Eye (tissue), 1 donor: ENCODE data around the gene ATP13A2.
A peak's percentile ranks its signal among the peaks of the same experiment; 100 is the strongest.
"Not testable (repeated sequence)": the region's sequence is repeated elsewhere in the genome, so short reads cannot be mapped to it uniquely, and the experiment has no call there.

Experiments used
- DNase-seq: peaks from one replicate; pipeline ENCODE4 v3.0.0-alpha.2; 2015

The ATP13A2 gene

GRCh38 chr1:16975211-16975610 lies 36.5 kb downstream of the ATP13A2 start:
- no peak for DNase-seq

DNA sequence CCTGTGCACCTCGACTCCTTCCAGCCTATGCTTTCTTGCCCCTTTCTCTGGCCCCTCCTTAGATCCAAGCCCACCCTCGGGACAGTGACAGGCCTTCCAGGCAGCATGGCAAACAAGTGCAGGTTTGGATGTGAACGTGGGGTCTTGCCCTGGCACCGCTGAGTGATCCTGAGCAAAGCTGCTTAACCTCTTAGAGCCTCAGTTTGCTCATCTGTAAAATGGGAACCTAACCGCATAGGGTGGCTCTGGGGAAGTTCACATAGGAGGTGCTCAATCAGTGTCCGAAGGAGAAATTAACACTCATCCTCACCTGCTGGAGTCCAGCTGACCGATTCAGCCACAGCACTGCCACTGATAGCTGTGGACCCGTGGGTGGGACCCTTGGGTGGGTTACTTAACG lies 38.5 kb downstream of the ATP13A2 start:
- no peak for DNase-seq

GRCh38 chr1:16972189-16972895 lies 39.4 kb downstream of the ATP13A2 start:
- DNase-seq = no peak

GRCh38 chr1:16971341-16972188 lies 40.2 kb downstream of the ATP13A2 start:
- no peak for DNase-seq

DNA sequence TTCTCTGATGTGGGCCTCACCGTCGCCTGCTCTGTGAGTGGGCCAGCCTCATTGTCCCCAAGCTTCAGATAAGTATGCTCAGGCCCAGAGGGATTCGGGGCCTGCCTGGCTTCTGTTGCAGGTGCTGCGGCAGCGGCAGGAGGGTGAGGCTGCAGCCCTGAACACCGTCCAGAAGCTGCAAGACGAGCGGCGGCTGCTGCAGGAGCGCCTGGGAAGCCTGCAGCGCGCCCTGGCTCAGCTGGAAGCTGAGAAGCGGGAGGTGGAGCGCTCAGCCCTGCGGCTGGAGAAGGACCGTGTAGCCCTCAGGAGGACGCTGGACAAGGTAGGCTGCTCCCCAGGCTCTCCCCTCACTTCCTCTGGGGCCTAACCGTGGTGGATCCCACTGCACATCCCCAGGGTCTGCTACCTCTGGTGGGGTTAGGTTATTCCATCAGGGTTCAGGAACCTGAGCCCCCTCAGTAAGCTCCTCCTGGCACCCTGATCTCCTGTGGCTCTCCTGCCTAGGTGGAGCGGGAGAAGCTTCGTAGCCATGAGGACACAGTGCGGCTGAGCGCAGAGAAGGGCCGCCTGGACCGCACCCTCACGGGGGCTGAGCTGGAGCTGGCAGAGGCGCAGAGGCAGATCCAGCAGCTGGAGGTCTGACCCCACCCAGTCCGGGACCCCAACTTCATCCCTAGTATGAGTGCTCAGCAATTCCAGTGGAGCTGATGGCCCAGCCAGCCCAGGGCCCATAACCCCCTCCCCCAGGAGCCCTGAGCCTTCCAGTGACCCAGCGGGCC lies 41.4 kb downstream of the ATP13A2 start:
- no peak for DNase-seq

DNA sequence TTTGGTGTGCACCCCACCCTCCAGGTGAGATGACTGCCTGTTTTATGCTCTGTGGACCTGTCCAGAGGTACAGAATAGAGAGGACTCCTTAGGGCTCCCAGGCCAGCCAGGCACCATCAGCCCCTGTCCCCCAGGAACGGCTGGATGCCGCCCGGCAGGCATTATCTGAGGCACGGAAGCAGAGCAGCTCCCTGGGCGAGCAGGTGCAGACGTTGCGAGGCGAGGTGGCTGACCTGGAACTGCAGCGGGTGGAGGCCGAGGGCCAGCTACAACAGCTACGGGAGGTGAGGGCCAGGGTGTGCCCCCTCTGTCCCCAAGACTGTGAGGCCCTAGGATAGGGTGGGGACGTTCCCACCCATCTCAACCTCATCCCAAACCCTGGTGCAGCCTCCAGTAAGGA lies 42.1 kb downstream of the ATP13A2 start:
- no peak for DNase-seq

DNA sequence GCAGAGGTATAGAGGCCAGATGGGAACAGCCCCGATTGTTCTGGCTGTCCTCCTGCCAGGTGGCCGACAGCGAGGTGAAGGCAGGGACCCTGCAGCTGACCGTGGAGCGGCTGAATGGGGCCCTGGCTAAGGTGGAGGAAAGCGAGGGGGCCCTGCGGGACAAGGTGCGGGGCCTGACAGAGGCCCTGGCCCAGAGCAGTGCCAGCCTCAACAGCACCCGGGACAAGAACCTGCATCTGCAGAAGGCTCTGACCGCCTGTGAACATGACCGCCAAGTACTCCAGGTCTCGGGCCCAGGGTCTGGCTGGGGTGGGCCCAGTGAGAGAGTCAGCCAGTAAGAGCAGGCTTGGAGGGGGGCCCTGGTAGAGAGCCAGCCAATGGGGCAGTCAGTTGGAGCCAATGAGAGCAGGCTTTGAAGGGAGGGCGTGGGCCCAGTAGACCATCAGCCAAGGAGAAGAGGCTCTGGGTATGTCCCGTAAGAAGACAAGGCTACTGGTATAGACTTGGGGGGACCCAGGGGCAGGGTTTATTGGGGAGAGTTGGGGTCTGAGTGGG lies 42.6 kb downstream of the ATP13A2 start:
- no peak for DNase-seq

- DNase-seq = no peak
Observed at GRCh38 chr1:16968372-16968771, 43.4 kb downstream of the ATP13A2 start.

- no peak for DNase-seq
Observed at GRCh38 chr1:16967962-16968361, 43.8 kb downstream of the ATP13A2 start.

- peak; percentile 82 for DNase-seq
Observed at GRCh38 chr1:16967095-16967575, 44.6 kb downstream of the ATP13A2 start.

GRCh38 chr1:16966282-16966681 lies 45.4 kb downstream of the ATP13A2 start:
- DNase-seq = no peak

- no peak for DNase-seq
Observed at GRCh38 chr1:16965486-16966067, 46.2 kb downstream of the ATP13A2 start.

DNA sequence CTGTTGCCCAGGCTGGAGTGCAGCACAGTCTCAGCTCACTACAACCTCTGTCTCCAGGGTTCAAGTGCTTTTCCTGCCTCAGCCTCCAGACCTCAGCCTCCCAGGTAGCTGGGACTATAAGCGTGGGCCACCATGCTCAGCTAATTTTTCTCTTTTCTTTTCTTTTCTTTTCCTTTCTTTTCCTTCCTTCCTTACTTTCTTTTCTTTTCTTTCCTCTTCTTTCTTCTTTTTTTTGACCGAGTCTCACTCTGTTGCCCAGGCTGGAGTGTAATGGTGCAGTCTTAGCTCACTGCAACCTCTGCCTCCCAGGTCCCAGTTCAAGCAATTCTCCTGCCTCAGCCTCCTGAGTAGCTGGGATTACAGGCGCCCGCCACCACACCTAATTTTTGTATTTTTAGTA lies 47.6 kb downstream of the ATP13A2 start:
- not testable (repeated sequence) for DNase-seq

DNA sequence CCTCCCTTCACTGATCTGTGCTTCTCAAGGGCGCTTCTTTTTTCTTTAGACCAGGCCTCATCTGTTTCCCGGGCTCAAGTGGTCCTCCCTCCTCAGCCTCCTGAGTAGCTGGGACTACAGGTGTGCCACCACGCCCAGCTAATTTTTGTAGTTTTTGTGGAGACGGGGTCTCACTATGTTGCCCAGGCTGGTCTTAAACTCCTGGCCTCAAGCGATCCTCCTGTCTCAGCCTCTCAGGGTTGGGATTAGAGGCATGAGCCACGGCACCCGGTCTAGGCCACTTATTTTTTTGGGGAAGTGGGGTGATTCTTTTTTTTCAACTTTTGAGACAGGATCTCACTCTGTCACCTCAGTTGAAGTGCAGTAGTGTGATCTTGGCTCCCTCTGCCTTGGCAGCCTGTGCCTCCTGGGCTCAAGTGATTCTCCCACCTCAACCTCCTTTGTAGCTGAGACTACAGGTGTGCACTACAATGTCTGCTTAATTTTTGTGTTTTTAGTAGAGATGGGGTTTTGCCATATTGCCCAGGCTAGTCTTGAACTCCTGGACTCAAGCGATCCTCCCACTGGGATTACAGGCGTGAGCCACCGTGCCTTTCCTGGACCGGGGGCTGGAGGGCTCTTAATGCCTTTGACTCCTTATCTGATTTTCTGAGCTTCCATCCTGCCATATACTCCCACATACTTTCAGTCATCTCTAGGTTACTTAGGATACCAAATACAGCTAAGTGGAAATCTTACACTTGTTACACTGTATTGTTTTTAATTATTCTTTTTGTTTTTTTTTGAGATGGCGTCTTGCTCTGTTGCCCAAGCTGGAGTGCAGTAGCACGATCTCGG lies 50.2 kb downstream of the ATP13A2 start:
- DNase-seq = no peak

GRCh38 chr1:16960560-16961296 lies 51.0 kb downstream of the ATP13A2 start:
- DNase-seq = peak; percentile 90

GRCh38 chr1:16958475-16958874 lies 53.3 kb downstream of the ATP13A2 start:
- DNase-seq = no peak

GRCh38 chr1:16957731-16958130 lies 54.0 kb downstream of the ATP13A2 start:
- no peak for DNase-seq

GRCh38 chr1:16956775-16957174 lies 55.0 kb downstream of the ATP13A2 start:
- DNase-seq = no peak

DNA sequence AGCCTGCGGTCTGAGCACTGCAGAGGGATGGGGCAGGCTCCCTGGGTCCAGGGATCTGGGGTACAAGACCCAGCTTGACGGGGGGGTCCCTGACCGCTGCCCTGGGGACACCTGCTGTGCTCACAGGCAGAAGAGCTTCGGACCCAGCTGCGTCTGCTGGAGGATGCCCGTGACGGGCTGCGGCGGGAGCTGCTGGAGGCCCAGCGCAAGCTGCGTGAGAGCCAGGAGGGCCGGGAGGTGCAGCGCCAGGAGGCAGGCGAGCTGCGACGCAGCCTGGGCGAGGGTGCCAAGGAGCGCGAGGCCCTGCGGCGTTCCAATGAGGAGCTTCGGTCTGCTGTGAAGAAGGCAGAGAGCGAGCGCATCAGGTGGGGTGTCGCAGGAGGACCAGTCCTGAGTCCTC lies 56.5 kb downstream of the ATP13A2 start:
- DNase-seq = no peak

DNA sequence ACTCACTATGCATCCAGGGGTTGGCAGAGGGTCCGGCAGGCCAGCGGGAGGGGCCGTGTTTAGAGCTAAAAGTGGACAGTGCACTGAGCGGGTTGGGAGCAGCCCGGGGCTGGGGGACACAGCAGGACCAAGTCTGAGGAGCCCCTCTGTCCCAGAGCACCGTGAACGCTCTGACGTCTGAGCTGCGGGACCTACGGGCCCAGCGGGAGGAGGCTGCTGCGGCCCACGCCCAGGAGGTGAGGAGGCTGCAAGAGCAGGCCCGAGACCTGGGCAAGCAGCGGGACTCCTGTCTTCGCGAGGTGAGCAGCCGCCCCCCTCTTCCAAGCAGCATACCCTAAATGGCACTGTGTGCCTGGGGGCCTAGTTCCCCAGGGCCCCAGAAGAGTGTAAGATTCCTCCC lies 57.1 kb downstream of the ATP13A2 start:
- no peak for DNase-seq

GRCh38 chr1:16952376-16952775 lies 59.4 kb downstream of the ATP13A2 start:
- not testable (repeated sequence) for DNase-seq
